ENCODE measurements around the gene TMEM131L. TPM values are rescaled to one million over a fixed set of nuclear protein-coding genes. Genes with fewer than 3 reads are reported as not detected.
A peak's percentile ranks its signal among the peaks of the same experiment; 100 is the strongest.

Gene TMEM131L
- total RNA-seq, 1 donor from 2014 or later = 39.5 TPM

DNA sequence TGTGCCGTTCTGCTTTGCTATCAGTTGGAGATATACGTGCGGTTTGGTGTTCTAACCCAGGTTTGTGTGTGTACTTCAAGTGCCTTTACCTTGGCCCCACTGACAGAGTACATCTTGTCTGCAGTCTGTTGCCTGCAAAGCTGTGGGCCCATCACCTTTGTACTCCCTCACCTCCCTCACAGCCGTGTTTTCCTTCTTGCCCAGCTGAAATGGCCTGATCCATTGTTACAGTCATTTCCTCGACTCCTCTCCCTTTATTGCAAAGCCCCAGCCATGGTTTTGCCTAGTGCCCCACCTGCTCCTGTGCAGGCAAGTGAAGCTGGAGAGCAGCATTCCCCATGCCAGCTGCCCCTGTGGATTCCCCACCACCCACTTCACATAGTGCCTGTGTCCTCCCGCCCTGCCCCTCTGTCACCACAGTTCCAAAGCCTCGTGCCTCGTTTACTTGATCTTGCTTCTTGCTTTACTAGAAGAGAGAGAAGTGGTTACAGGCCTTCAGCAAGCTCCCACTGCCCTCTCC, 162.7 kb downstream of the TMEM131L start:
- peaks cover 51% of the 10 kb centered on the region for H3K36me3 Mint-ChIP-seq (ENCODE audit: low read depth)
- intact Hi-C loops (cut with micrococcal nuclease) = no loop called here
- DNase-seq (ENCODE audit: low spot score) = no peak
- H3K4me3 Mint-ChIP-seq = no peak overlapping the region
- H3K4me1 Mint-ChIP-seq (ENCODE audit: low read depth) = no peaks in the 10 kb centered on the region
- H3K27ac Mint-ChIP-seq = no peak overlapping the region
- no peaks in the 10 kb centered on the region for H3K9me3 Mint-ChIP-seq
- no peaks in the 10 kb centered on the region for H3K27me3 Mint-ChIP-seq (ENCODE audit: insufficient read depth)

DNA sequence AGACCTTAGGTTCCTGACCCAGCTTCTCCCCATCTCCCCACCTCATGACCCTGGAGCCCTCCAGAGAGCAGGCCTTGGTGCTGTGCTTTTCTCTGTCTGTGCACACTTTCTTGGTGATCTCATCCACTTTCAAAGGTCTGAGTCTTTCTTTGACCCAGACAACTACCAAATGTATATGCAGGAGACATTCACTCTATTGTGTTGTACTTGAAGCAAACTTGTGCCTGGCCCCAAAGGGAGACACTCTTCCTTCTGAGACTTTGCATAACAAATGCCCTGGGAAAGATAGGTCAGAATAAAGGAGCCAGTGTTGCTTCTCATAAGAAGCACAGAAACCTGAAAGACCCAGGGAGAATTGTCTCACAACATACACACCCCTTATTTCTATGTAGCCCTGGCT, 163.6 kb downstream of the TMEM131L start:
- H3K27me3 Mint-ChIP-seq (ENCODE audit: insufficient read depth) = no peaks in the 10 kb centered on the region
- no peak overlapping the region for H3K4me3 Mint-ChIP-seq
- H3K9me3 Mint-ChIP-seq = no peaks in the 10 kb centered on the region
- DNase-seq (ENCODE audit: low spot score) = no peak
- H3K36me3 Mint-ChIP-seq (ENCODE audit: low read depth) = peaks cover 55% of the 10 kb centered on the region
- intact Hi-C loops (cut with micrococcal nuclease) = no loop called here
- no peak overlapping the region for H3K27ac Mint-ChIP-seq
- H3K4me1 Mint-ChIP-seq (ENCODE audit: low read depth) = no peaks in the 10 kb centered on the region

DNA sequence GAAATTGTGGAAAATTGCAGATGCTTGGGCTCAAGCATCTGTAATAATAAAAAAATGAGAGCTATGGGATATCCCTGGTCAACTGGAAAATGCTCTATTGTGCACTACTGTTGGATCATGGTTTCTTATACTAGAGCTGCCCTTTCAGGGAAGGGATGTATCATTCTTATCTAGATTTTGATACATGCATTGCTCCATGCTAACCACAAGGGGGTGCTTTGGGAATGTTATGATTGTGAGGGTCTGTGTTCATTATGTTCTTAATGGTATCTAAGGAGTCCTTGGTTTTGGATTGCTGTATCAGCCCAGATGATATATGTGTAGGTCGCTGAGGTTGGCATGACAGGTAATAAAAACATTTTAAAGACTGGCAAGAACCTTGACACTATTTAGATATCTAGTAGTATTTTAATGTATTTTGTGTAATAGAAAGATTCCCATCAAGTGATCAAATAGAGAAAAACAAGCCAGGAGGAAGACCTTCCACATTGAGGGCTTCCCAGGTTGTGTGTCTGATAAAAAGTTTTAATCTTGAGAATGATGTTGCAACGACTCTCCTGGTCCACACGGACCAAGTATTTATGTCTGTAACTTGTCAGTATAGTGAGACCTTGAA, 168.7 kb downstream of the TMEM131L start:
- DNase-seq (ENCODE audit: low spot score) = no peak
- peaks cover 40% of the 10 kb centered on the region for H3K36me3 Mint-ChIP-seq (ENCODE audit: low read depth)
- H3K4me3 Mint-ChIP-seq = no peak overlapping the region
- H3K4me1 Mint-ChIP-seq (ENCODE audit: low read depth) = no peaks in the 10 kb centered on the region
- no peaks in the 10 kb centered on the region for H3K27me3 Mint-ChIP-seq (ENCODE audit: insufficient read depth)
- no peak overlapping the region for H3K27ac Mint-ChIP-seq
- intact Hi-C loops (cut with micrococcal nuclease) = loop anchor here (1.0 kb wide), 1 partner anchor 115 kb away; no protein-coding TSS in a partner anchor
- no peaks in the 10 kb centered on the region for H3K9me3 Mint-ChIP-seq

DNA sequence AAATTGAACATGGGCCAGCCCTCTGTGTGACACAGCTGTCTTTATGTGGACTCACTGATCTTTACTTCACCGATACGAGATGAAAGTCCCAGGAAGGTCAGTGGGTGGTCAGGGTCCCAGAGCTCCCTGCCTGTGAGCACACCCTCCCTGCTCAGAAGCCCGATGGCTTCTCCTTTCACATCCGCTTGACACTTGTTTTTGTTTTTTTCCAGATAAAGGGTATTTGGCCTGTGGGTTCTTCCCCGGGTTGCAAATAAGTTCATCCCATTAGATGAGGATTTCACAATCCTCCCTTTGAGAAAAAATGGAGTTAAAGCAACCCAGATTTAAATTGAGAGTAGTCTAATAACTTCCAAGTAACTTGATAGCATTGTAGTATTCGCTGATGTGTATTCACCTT, 169.7 kb downstream of the TMEM131L start:
- Mint-ChIP-seq H3K9me3 (no peaks in the 10 kb centered on the region), H3K4me1 (ENCODE audit: low read depth) (no peaks in the 10 kb centered on the region), H3K27me3 (ENCODE audit: insufficient read depth) (no peaks in the 10 kb centered on the region), H3K4me3 (no peak overlapping the region), H3K27ac (no peak overlapping the region), H3K36me3 (ENCODE audit: low read depth) (peaks cover 32% of the 10 kb centered on the region)
- intact Hi-C loops (cut with micrococcal nuclease) = no loop called here
- DNase-seq (ENCODE audit: low spot score) = no peak

DNA sequence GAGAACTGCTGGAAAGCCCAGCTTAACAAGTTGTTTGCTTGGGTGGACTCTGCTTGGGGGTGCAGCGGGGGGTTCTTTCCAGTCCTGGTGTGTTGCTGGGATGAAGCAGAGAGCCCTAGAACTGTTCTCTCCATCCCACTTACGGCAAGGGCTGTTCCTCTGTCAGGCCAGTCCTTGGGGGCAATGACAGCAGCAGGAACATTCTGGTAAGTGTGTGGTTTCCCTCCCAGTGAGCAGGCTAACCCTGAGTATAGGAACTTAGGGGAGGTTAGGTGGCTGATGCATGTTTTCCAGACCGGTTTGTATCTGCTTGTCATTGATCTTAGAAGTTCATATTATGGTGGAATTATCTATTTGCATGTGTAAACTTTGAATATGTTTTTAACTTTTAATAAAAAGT, 171.0 kb downstream of the TMEM131L start:
- H3K27ac Mint-ChIP-seq = no peak overlapping the region
- H3K9me3 Mint-ChIP-seq = no peaks in the 10 kb centered on the region
- H3K27me3 Mint-ChIP-seq (ENCODE audit: insufficient read depth) = no peaks in the 10 kb centered on the region

DNA sequence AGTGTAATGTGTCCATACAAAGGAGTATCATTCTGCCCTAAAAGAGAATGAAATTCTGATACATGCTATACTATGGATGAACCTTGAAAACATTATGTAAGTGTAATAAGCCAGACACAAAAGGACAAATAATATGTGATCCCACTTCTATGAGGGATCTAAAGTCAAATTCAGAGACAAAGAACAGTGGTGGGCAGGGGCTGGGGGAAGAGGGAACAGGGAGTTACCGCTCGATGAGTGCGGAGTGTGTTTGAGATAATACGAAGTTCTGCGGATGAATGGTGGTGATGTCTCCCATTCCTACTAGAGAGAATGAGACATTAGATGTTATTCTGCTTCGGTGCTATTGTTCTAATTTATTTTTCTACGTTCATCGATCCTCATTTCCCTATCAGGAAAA, 171.9 kb downstream of the TMEM131L start:
- no peaks in the 10 kb centered on the region for H3K27me3 Mint-ChIP-seq (ENCODE audit: insufficient read depth)
- peaks cover 7% of the 10 kb centered on the region for H3K4me1 Mint-ChIP-seq (ENCODE audit: low read depth)
- DNase-seq (ENCODE audit: low spot score) = no peak
- H3K27ac Mint-ChIP-seq = no peak overlapping the region
- intact Hi-C loops (cut with micrococcal nuclease) = no loop called here
- H3K4me3 Mint-ChIP-seq = no peak overlapping the region
- H3K36me3 Mint-ChIP-seq (ENCODE audit: low read depth) = peaks cover 24% of the 10 kb centered on the region
- H3K9me3 Mint-ChIP-seq = no peaks in the 10 kb centered on the region

More for the DNA sequence above, 171.0 kb downstream of the TMEM131L start:
- DNase-seq (ENCODE audit: low spot score) = no peak
- peaks cover 7% of the 10 kb centered on the region for H3K4me1 Mint-ChIP-seq (ENCODE audit: low read depth)
- peaks cover 30% of the 10 kb centered on the region for H3K36me3 Mint-ChIP-seq (ENCODE audit: low read depth)
- no peak overlapping the region for H3K4me3 Mint-ChIP-seq
- intact Hi-C loops (cut with micrococcal nuclease) = no loop called here

DNA sequence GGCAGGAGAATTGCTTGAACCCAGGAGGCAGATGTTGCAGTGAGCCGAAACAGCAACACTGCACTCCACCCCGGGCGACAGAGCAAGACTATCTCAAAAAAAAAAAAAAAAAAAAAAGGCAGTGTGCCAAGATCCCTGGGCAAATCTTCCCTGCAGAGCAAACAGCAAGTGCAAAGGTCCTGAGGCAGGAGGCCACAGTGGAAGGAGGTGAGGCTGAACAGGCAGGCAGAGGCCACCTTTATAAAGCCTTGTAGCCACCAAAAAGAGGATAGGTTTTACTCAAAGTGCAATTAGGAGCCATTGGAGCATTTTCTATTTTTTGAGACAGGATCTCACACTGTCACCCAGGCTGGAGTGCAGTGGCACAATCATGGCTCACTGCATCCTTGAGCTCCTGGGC, 172.8 kb downstream of the TMEM131L start:
- Mint-ChIP-seq H3K27ac (no peak overlapping the region), H3K36me3 (ENCODE audit: low read depth) (peaks cover 21% of the 10 kb centered on the region), H3K4me1 (ENCODE audit: low read depth) (peaks cover 13% of the 10 kb centered on the region), H3K27me3 (ENCODE audit: insufficient read depth) (no peaks in the 10 kb centered on the region), H3K9me3 (no peaks in the 10 kb centered on the region), H3K4me3 (no peak overlapping the region)
- no peak for DNase-seq (ENCODE audit: low spot score)
- intact Hi-C loops (cut with micrococcal nuclease) = no loop called here

DNA sequence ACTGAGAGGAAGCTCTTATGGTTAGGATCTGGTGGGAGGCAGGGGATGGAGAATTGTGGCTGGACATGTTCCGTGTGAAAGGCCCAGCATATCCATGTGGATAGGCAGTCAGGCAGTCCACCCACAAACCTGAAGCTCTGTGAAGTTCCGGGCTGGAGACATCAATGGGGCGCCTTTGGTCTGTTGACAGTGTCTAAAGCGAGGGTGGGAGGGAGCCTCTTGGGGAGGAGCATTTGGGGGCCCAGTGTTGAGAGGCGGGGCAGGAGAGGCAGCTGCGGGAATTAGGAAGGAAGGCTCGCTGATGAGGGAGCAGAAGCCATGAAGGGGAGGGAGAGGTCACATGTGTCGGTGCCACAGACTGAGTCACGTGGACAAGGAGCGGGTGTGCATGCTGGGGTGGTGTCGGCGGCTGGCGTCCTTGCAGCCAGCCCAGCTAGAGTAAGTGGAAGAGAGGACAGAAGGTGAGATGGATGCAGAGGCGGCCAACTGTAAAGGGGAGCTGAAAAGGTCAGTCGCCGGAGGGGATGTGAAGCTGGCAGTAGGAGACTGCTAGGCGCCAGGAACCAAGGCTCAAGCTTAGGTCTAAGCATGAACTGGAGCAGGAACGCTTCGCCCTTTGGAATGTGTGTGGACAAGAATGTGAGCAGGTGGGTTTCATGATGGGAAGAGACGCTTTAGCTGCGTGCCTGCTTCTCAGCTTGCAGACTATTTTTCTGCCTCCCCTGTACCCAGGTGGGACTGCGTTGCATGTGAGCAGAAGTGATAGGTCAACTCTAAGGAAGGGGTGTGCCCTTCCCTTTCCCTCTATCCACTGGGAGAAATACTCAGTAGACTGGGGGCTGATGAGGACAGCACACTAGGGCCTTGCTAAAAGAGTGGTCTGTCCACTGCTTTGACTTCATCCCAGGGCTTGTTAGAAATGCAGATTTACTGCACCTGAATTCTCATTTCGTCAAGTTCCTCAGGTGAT, 174.0 kb downstream of the TMEM131L start:
- H3K27ac Mint-ChIP-seq = peak overlapping the region; percentile 23
- H3K4me3 Mint-ChIP-seq = no peak overlapping the region
- DNase-seq (ENCODE audit: low spot score) = no peak
- H3K9me3 Mint-ChIP-seq = peaks cover 4% of the 10 kb centered on the region
- H3K27me3 Mint-ChIP-seq (ENCODE audit: insufficient read depth) = no peaks in the 10 kb centered on the region
- intact Hi-C loops (cut with micrococcal nuclease) = loop anchor here (10.0 kb wide), 1 partner anchor 795 kb away; no protein-coding TSS in a partner anchor
- H3K36me3 Mint-ChIP-seq (ENCODE audit: low read depth) = peaks cover 13% of the 10 kb centered on the region
- H3K4me1 Mint-ChIP-seq (ENCODE audit: low read depth) = peaks cover 13% of the 10 kb centered on the region

DNA sequence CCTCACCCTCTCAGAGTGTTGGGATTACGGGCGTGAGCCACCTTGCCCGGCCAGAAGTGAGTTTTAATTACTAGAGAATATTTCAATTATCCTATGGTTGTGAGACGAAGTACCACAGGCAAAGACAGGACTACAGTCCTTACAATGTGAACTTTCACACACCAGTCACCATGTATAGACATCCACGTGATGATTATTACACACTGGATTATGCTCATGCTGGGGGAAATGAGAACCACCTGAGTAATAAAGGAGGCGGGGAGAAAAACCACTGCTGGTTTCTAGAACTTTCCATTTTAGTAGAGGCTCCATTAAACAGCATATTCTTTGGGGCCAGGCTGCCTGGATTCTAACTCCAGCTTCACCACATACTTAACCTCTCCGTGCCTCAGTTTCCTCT, 175.4 kb downstream of the TMEM131L start:
- intact Hi-C loops (cut with micrococcal nuclease) = loop anchor here (10.0 kb wide), 1 partner anchor 797 kb away; no protein-coding TSS in a partner anchor
- H3K36me3 Mint-ChIP-seq (ENCODE audit: low read depth) = peaks cover 1% of the 10 kb centered on the region
- peaks cover 8% of the 10 kb centered on the region for H3K9me3 Mint-ChIP-seq
- DNase-seq (ENCODE audit: low spot score) = no peak
- H3K27ac Mint-ChIP-seq = no peak overlapping the region
- peaks cover 13% of the 10 kb centered on the region for H3K4me1 Mint-ChIP-seq (ENCODE audit: low read depth)
- no peaks in the 10 kb centered on the region for H3K27me3 Mint-ChIP-seq (ENCODE audit: insufficient read depth)
- H3K4me3 Mint-ChIP-seq = no peak overlapping the region

DNA sequence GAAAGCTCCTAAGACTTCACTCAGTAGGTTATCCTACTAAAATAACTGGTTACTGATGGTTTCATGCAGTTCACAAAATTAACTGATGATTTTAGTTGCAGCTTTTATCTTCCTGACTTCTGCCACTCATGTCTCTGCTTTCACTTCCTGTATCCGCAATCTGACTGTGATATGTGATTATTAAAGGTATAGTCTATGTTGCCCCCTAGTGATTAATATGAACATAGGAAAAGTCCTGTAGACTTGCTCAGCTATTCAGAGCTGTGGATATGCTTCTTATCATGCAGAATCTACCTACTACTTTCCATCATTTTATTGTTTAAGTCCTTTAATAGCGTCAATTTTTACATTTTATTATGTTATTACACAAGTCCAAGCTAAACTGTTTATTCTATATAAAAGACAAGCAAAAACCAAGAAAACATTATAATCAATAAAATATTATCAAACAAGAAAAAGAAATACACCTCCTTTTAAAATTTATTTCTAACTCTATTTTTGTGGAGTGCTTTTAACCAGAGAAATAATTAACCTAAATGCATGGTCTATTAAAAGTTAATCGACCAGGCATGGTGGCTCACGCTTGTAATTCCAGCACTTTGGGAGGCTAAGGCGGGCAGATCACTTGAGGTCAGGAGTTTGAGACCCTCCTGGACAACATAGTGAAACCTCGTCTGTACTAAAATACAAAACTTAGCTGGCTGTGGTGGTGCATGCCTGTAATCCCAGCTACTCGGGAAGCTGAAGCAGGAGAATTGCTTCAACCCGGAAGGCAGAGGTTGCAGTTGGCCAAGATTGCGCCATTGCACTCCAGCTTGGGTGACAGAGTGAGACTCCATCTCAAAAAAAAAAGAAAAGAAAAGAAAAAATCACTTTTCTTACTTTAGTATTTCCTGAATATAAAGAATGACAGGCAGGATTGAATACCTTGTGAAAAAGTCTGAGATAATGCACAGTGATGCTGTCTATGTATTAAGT, 177.5 kb downstream of the TMEM131L start:
- no peak for DNase-seq (ENCODE audit: low spot score)
- Mint-ChIP-seq H3K4me1 (ENCODE audit: low read depth) (peaks cover 22% of the 10 kb centered on the region), H3K27me3 (ENCODE audit: insufficient read depth) (no peaks in the 10 kb centered on the region), H3K9me3 (peaks cover 8% of the 10 kb centered on the region), H3K36me3 (ENCODE audit: low read depth) (no peaks in the 10 kb centered on the region), H3K4me3 (no peak overlapping the region), H3K27ac (no peak overlapping the region)
- intact Hi-C loops (cut with micrococcal nuclease) = loop anchor here (1.0 to 10.0 kb wide), 8 partner anchors 27 to 799 kb away; partner anchors contain the start of gene MND1

DNA sequence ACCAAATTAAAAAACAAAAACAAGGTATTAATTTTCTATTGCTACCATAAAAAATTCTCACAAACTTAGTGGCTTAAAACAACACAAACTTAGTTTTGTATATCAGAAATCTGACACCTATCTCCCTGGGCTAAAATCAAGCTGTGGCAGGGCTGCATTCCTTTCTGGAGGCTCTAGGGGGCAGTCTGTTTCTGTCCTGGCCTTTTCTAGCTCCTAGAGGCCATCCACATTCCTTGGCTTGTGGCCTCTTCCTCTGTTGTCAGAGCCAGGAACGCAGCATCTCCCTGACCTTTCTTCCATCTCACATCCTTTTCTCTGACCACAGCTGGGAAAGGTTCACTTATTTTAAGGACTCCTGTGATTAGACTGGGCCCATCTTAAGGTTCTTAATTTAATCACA, 179.0 kb downstream of the TMEM131L start:
- peaks cover 8% of the 10 kb centered on the region for H3K9me3 Mint-ChIP-seq

DNA sequence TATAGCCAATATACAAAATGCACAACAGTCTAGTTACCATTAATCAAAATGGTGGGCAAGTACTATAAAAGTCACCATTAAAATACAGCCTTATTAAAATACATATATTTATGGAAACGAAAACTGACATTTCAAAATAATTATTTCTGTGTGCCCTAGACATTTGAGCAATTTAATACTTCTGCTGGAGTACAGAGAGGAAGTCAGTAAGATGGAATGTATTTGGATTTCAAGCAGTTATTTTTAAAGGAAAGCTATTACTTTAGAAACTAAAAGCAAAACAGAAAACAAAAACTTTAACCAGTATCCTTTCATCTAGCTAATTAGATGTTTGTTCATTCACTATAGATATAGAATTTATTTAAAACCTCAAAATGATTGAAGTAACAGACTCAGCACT, 180.1 kb downstream of the TMEM131L start:
- no peaks in the 10 kb centered on the region for H3K36me3 Mint-ChIP-seq (ENCODE audit: low read depth)
- intact Hi-C loops (cut with micrococcal nuclease) = loop anchor here (10.0 kb wide), 1 partner anchor 801 kb away; no protein-coding TSS in a partner anchor
- DNase-seq (ENCODE audit: low spot score) = no peak
- H3K9me3 Mint-ChIP-seq = peaks cover 8% of the 10 kb centered on the region
- H3K27ac Mint-ChIP-seq = no peak overlapping the region
- peaks cover 39% of the 10 kb centered on the region for H3K4me1 Mint-ChIP-seq (ENCODE audit: low read depth)
- H3K4me3 Mint-ChIP-seq = no peak overlapping the region
- H3K27me3 Mint-ChIP-seq (ENCODE audit: insufficient read depth) = no peaks in the 10 kb centered on the region

More for the DNA sequence above, 179.0 kb downstream of the TMEM131L start:
- H3K27ac Mint-ChIP-seq = no peak overlapping the region
- no peak for DNase-seq (ENCODE audit: low spot score)
- intact Hi-C loops (cut with micrococcal nuclease) = loop anchor here (2.0 to 10.0 kb wide), 2 partner anchors 106 to 800 kb away; no protein-coding TSS in a partner anchor
- H3K4me3 Mint-ChIP-seq = no peak overlapping the region
- H3K36me3 Mint-ChIP-seq (ENCODE audit: low read depth) = no peaks in the 10 kb centered on the region
- peaks cover 32% of the 10 kb centered on the region for H3K4me1 Mint-ChIP-seq (ENCODE audit: low read depth)
- H3K27me3 Mint-ChIP-seq (ENCODE audit: insufficient read depth) = no peaks in the 10 kb centered on the region
